Measurements from ENCODE around the gene ZFYVE21. TPM values are rescaled to one million over a fixed set of nuclear protein-coding genes. Genes with fewer than 3 reads are reported as not detected.
A peak's percentile ranks its signal among the peaks of the same experiment; 100 is the strongest.

Gene ZFYVE21
- 10 to 100 TPM; 56.5 to 73.5 TPM for polyA plus RNA-seq

DNA sequence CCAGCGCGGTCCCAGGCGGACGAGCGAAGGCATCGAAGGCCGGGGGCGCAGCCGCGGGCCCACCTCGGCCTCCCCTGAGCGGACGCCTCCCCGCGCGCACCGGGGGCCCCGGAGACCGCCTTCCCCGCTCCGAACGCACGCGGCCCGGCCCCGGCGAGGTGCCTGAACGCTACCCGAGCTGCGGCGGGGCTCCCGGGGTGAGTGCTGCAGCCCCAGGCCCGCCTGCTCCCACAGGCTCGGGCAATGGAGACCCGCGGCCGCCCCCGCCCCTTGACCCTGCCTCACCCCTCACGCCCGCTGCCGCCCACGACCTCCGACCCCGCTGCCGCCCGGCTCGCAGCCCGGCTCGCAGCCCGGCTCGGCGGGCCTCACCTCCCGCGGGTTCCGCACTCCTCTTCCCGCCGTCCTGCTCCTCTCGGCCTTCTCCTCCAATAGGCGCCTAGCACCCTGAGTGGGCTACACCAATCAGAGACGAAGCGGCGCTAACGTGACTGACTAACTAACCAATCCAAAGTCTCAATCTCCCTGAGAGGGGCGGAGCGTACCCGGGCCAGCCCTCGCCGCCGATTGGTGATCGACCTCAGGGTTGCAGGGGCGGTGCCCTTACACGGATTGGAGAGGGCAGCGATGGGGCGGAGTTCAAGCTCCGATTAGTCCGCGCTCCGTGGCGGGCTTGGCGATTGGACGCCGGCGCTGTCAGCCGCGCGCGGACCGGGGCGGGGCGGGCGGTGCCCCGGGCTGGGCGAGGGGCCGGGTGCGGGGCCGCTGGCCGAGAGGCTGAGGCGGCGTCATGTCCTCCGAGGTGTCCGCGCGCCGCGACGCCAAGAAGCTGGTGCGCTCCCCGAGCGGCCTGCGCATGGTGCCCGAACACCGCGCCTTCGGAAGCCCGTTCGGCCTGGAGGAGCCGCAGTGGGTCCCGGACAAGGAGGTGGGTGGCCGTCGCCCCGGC is at the start of gene ZFYVE21, which contains the start of gene XRCC3:
Gene ZFYVE21 (plus strand): TSS at position 759 of the 949 bp plus-strand sequence. CDS start 32 bp downstream, at position 791.
Gene XRCC3 (minus strand): TSS at position 400 of the 949 bp plus-strand sequence. CDS start 4,364 bp downstream, outside the sequence.
- H3K36me3 ChIP-seq (ENCODE audit: control insufficient read depth in 2 of 2, insufficient read depth in 2 of 2, low read length in 1 of 2): peaks cover 0 to 1% of the 10 kb centered on the region in 2 donors
- H3K4me1 ChIP-seq (ENCODE audit: control insufficient read depth in 2 of 2, insufficient read depth in 2 of 2, low read length in 1 of 2): peaks cover 3 to 36% of the 10 kb centered on the region in 2 donors
- no peaks in the 10 kb centered on the region for H3K9me3 ChIP-seq (ENCODE audit: control insufficient read depth in 2 of 2, insufficient read depth in 1 of 2, low read depth in 1 of 2, low read length in 1 of 2)
- peak within 1 kb of the TSS; percentile 86 to 95 for H3K27ac ChIP-seq (ENCODE audit: low read depth in 2 of 2, low read length in 1 of 2)
- H3K27me3 ChIP-seq (ENCODE audit: control insufficient read depth in 1 of 2, insufficient read depth in 2 of 2, low read length in 2 of 2): no peaks in the 10 kb centered on the region
- peak within 1 kb of the TSS; percentile 72 to 81 for H3K4me3 ChIP-seq (ENCODE audit: low read depth in 1 of 2, low read length in 2 of 2)
- 0 to 1% methylated on average over 101 to 121 of the region's 121 CpGs for WGBS, 2 donors

- Histone ChIP-seq H3K9me3 (ENCODE audit: control insufficient read depth in 2 of 2, insufficient read depth in 1 of 2, low read depth in 1 of 2, low read length in 1 of 2) (no peaks in the 10 kb centered on the region), H3K27me3 (ENCODE audit: control insufficient read depth in 1 of 2, insufficient read depth in 2 of 2, low read length in 2 of 2) (no peaks in the 10 kb centered on the region), H3K27ac (ENCODE audit: low read depth in 2 of 2, low read length in 1 of 2) (no peak overlapping the region), H3K36me3 (ENCODE audit: control insufficient read depth in 2 of 2, insufficient read depth in 2 of 2, low read length in 1 of 2) (peaks cover 10 to 22% of the 10 kb centered on the region in 2 donors), H3K4me1 (ENCODE audit: control insufficient read depth in 2 of 2, insufficient read depth in 2 of 2, low read length in 1 of 2) (no peaks in the 10 kb centered on the region), H3K4me3 (ENCODE audit: low read depth in 1 of 2, low read length in 2 of 2) (no peak overlapping the region)
- WGBS, 2 donors: 85 to 87% methylated on average over 4 of the region's 4 CpGs
These were observed 47.9 kb upstream of the ZFYVE21 start for GRCh38 chr14:103667671-103668070.

- H3K36me3 ChIP-seq (ENCODE audit: control insufficient read depth in 2 of 2, insufficient read depth in 2 of 2, low read length in 1 of 2): peaks cover 10 to 24% of the 10 kb centered on the region in 2 donors
These were observed 47.5 kb upstream of the ZFYVE21 start for GRCh38 chr14:103668117-103668516.

GRCh38 chr14:103669370-103669769 is 46.2 kb upstream of the ZFYVE21 start:
- no peaks in the 10 kb centered on the region for H3K4me1 ChIP-seq (ENCODE audit: control insufficient read depth in 2 of 2, insufficient read depth in 2 of 2, low read length in 1 of 2)
- H3K27me3 ChIP-seq (ENCODE audit: control insufficient read depth in 1 of 2, insufficient read depth in 2 of 2, low read length in 2 of 2): no peaks in the 10 kb centered on the region
- no peaks in the 10 kb centered on the region for H3K9me3 ChIP-seq (ENCODE audit: control insufficient read depth in 2 of 2, insufficient read depth in 1 of 2, low read depth in 1 of 2, low read length in 1 of 2)
- no peak overlapping the region for H3K4me3 ChIP-seq (ENCODE audit: low read depth in 1 of 2, low read length in 2 of 2)
- H3K27ac ChIP-seq (ENCODE audit: low read depth in 2 of 2, low read length in 1 of 2): no peak overlapping the region
- WGBS, 2 donors: 94 to 97% methylated on average over 2 of the region's 2 CpGs
- H3K36me3 ChIP-seq (ENCODE audit: control insufficient read depth in 2 of 2, insufficient read depth in 2 of 2, low read length in 1 of 2): peaks cover 10 to 23% of the 10 kb centered on the region in 2 donors

More at GRCh38 chr14:103668117-103668516, 47.5 kb upstream of the ZFYVE21 start:
- Histone ChIP-seq H3K4me3 (ENCODE audit: low read depth in 1 of 2, low read length in 2 of 2) (no peak overlapping the region), H3K27me3 (ENCODE audit: control insufficient read depth in 1 of 2, insufficient read depth in 2 of 2, low read length in 2 of 2) (no peaks in the 10 kb centered on the region), H3K4me1 (ENCODE audit: control insufficient read depth in 2 of 2, insufficient read depth in 2 of 2, low read length in 1 of 2) (no peaks in the 10 kb centered on the region), H3K27ac (ENCODE audit: low read depth in 2 of 2, low read length in 1 of 2) (no peak overlapping the region), H3K9me3 (ENCODE audit: control insufficient read depth in 2 of 2, insufficient read depth in 1 of 2, low read depth in 1 of 2, low read length in 1 of 2) (no peaks in the 10 kb centered on the region)
- 97 to 98% methylated on average over 3 of the region's 3 CpGs for WGBS, 2 donors

DNA sequence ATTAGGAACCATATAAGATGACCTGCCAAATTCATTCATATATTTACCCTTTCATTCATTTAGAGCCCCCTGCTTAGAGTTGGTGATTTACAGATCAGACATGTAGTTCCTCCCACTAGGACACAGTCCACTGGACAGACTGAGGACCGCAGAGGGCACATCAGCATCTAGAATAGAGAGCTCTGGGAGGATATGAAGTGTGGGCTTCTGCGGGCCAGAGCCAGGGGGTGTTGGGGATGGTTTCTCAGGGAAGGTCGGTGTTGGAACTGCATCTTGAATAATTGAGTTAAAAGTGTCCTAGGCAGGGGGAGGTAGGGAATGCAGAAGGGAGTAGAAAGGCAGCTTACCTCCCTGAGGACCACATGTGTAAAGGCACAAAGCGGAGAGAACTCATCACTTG is 43.7 kb upstream of the ZFYVE21 start:
- Histone ChIP-seq H3K9me3 (ENCODE audit: control insufficient read depth in 2 of 2, insufficient read depth in 1 of 2, low read depth in 1 of 2, low read length in 1 of 2) (no peaks in the 10 kb centered on the region), H3K4me3 (ENCODE audit: low read depth in 1 of 2, low read length in 2 of 2) (no peak overlapping the region), H3K27ac (ENCODE audit: low read depth in 2 of 2, low read length in 1 of 2) (no peak overlapping the region), H3K36me3 (ENCODE audit: control insufficient read depth in 2 of 2, insufficient read depth in 2 of 2, low read length in 1 of 2) (peaks cover 11 to 33% of the 10 kb centered on the region in 2 donors), H3K4me1 (ENCODE audit: control insufficient read depth in 2 of 2, insufficient read depth in 2 of 2, low read length in 1 of 2) (no peaks in the 10 kb centered on the region), H3K27me3 (ENCODE audit: control insufficient read depth in 1 of 2, insufficient read depth in 2 of 2, low read length in 2 of 2) (no peaks in the 10 kb centered on the region)
- 94 to 95% methylated on average over 4 of the region's 4 CpGs for WGBS, 2 donors

- 95 to 97% methylated on average over 8 of the region's 8 CpGs for WGBS, 2 donors
- Histone ChIP-seq H3K4me1 (ENCODE audit: control insufficient read depth in 2 of 2, insufficient read depth in 2 of 2, low read length in 1 of 2) (no peaks in the 10 kb centered on the region), H3K36me3 (ENCODE audit: control insufficient read depth in 2 of 2, insufficient read depth in 2 of 2, low read length in 1 of 2) (peaks cover 9 to 48% of the 10 kb centered on the region in 2 donors), H3K9me3 (ENCODE audit: control insufficient read depth in 2 of 2, insufficient read depth in 1 of 2, low read depth in 1 of 2, low read length in 1 of 2) (no peaks in the 10 kb centered on the region), H3K27ac (ENCODE audit: low read depth in 2 of 2, low read length in 1 of 2) (no peak overlapping the region), H3K27me3 (ENCODE audit: control insufficient read depth in 1 of 2, insufficient read depth in 2 of 2, low read length in 2 of 2) (no peaks in the 10 kb centered on the region), H3K4me3 (ENCODE audit: low read depth in 1 of 2, low read length in 2 of 2) (no peak overlapping the region)
These were observed 39.7 kb upstream of the ZFYVE21 start for GRCh38 chr14:103675957-103676356.

GRCh38 chr14:103676881-103677675 is 38.5 kb upstream of the ZFYVE21 start:
- no peak overlapping the region for H3K27ac ChIP-seq (ENCODE audit: low read depth in 2 of 2, low read length in 1 of 2)
- no peaks in the 10 kb centered on the region for H3K9me3 ChIP-seq (ENCODE audit: control insufficient read depth in 2 of 2, insufficient read depth in 1 of 2, low read depth in 1 of 2, low read length in 1 of 2)
- H3K4me3 ChIP-seq (ENCODE audit: low read depth in 1 of 2, low read length in 2 of 2): no peak overlapping the region
- H3K4me1 ChIP-seq (ENCODE audit: control insufficient read depth in 2 of 2, insufficient read depth in 2 of 2, low read length in 1 of 2): no peaks in the 10 kb centered on the region
- H3K36me3 ChIP-seq (ENCODE audit: control insufficient read depth in 2 of 2, insufficient read depth in 2 of 2, low read length in 1 of 2): peaks cover 10 to 47% of the 10 kb centered on the region in 2 donors
- no peaks in the 10 kb centered on the region for H3K27me3 ChIP-seq (ENCODE audit: control insufficient read depth in 1 of 2, insufficient read depth in 2 of 2, low read length in 2 of 2)
- WGBS, 2 donors: 83 to 86% methylated on average over 16 of the region's 16 CpGs

DNA sequence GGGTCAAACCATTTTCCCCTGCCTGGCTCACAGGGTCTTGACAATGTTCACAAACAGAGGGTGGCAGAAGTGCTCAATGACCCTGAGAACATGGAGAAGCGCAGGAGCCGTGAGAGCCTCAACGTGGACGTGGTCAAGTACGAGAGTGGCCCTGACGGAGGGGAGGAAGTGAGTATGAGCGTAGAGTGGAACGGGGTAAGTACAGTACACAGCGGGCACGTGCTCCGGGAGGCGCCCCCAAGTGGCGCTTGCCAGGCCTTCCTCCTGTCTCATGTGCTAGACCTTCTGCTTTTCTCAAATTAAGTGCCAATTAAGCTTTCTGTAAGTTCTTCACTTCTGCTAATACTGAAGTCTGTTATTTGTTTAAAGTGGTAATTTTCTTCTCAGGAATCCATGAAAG is 36.3 kb upstream of the ZFYVE21 start:
- no peaks in the 10 kb centered on the region for H3K27me3 ChIP-seq (ENCODE audit: control insufficient read depth in 1 of 2, insufficient read depth in 2 of 2, low read length in 2 of 2)
- WGBS, 2 donors: 48 to 54% methylated on average over 13 of the region's 13 CpGs
- no peaks in the 10 kb centered on the region for H3K9me3 ChIP-seq (ENCODE audit: control insufficient read depth in 2 of 2, insufficient read depth in 1 of 2, low read depth in 1 of 2, low read length in 1 of 2)
- H3K4me1 ChIP-seq (ENCODE audit: control insufficient read depth in 2 of 2, insufficient read depth in 2 of 2, low read length in 1 of 2): no peaks in the 10 kb centered on the region
- H3K27ac ChIP-seq (ENCODE audit: low read depth in 2 of 2, low read length in 1 of 2): no peak overlapping the region
- H3K4me3 ChIP-seq (ENCODE audit: low read depth in 1 of 2, low read length in 2 of 2): no peak overlapping the region
- peaks cover 15 to 50% of the 10 kb centered on the region in 2 donors for H3K36me3 ChIP-seq (ENCODE audit: control insufficient read depth in 2 of 2, insufficient read depth in 2 of 2, low read length in 1 of 2)

- H3K27me3 ChIP-seq (ENCODE audit: control insufficient read depth in 1 of 2, insufficient read depth in 2 of 2, low read length in 2 of 2): no peaks in the 10 kb centered on the region
- WGBS, 2 donors: 87% methylated on average over 17 of the region's 17 CpGs
- no peaks in the 10 kb centered on the region for H3K4me1 ChIP-seq (ENCODE audit: control insufficient read depth in 2 of 2, insufficient read depth in 2 of 2, low read length in 1 of 2)
- H3K9me3 ChIP-seq (ENCODE audit: control insufficient read depth in 2 of 2, insufficient read depth in 1 of 2, low read depth in 1 of 2, low read length in 1 of 2): no peaks in the 10 kb centered on the region
- H3K36me3 ChIP-seq (ENCODE audit: control insufficient read depth in 2 of 2, insufficient read depth in 2 of 2, low read length in 1 of 2): peaks cover 15 to 54% of the 10 kb centered on the region in 2 donors
- H3K27ac ChIP-seq (ENCODE audit: low read depth in 2 of 2, low read length in 1 of 2): no peak overlapping the region
- H3K4me3 ChIP-seq (ENCODE audit: low read depth in 1 of 2, low read length in 2 of 2): no peak overlapping the region
These were observed 34.9 kb upstream of the ZFYVE21 start for GRCh38 chr14:103680491-103681231.
